IMR-90 (cell line): ENCODE results near the gene TMLHE. TPM values are rescaled to one million over a fixed set of nuclear protein-coding genes. Genes with fewer than 3 reads are reported as not detected.

Source experiments
- ATAC-seq: fragments of 200-7000 bp; cut with Tn5 transposase; 2 replicates; pipeline ENCODE4 v1.9.1; 2020; ENCODE audit warnings: low read depth, mild to moderate bottlenecking, moderate library complexity
- BruUV-seq: library from RNA; stranded (reverse); fragments of 400-500 nt; replicated peaks from 2 replicates; lab custom pipeline; 2021; lab: Mats Ljungman, UMichigan
- CTCF ChIA-PET: fragments of 300-600 bp; formaldehyde crosslinking; extraction: SDS; loops from one replicate; lab custom pipeline; 2021; ENCODE audit warnings: antibody characterized with exemption; lab: Yijun Ruan, JAX
- POLR2A ChIA-PET: fragments of 300-600 bp; sonication (Branson Sonifier 250); formaldehyde crosslinking; loops from one replicate; lab custom pipeline; 2022; ENCODE audit warnings: antibody characterized with exemption; ENCODE audit not compliant: unreplicated experiment; lab: Charles Lee
- DNase-seq: peaks from one replicate; pipeline ENCODE4 v3.0.0; 2013
- H2AFZ ChIP-seq: replicated peaks from 2 replicates; pipeline ENCODE3; 2013; ENCODE audit warnings: low read length, mild to moderate bottlenecking; ENCODE audit not compliant: poor library complexity
- H2AK5ac ChIP-seq: 2 replicates; pipeline ENCODE4 v1.6.1; 2013; ENCODE audit warnings: low read depth, low read length, inconsistent platforms
- H2AK9ac ChIP-seq: replicated peaks from 2 replicates; pipeline ENCODE3; 2013; ENCODE audit warnings: mild to moderate bottlenecking, low read depth, low read length, moderate library complexity; ENCODE audit not compliant: poor library complexity
- H2BK120ac ChIP-seq: 2 replicates; pipeline ENCODE4 v1.6.1; 2013; ENCODE audit warnings: low read depth, low read length, inconsistent platforms
- H2BK15ac ChIP-seq: 3 replicates; pipeline ENCODE4 v1.6.1; 2013; ENCODE audit warnings: low read depth, low read length, inconsistent platforms
- H2BK20ac ChIP-seq: 2 replicates; pipeline ENCODE4 v1.6.1; 2013; ENCODE audit warnings: low read depth, mild to moderate bottlenecking, inconsistent platforms, low read length, moderate library complexity
- H2BK5ac ChIP-seq: 2 replicates; pipeline ENCODE4 v1.6.1; 2013; ENCODE audit warnings: mild to moderate bottlenecking, low read depth, low read length, inconsistent platforms; ENCODE audit not compliant: poor library complexity, severe bottlenecking
- H3K14ac ChIP-seq: replicated peaks from 2 replicates; pipeline ENCODE4 v1.6.1; 2013; ENCODE audit warnings: low read depth, low read length, inconsistent platforms
- H3K18ac ChIP-seq: 2 replicates; pipeline ENCODE4 v1.6.1; 2013; ENCODE audit warnings: low read depth, low read length, control low read depth
- H3K23ac ChIP-seq: 2 replicates; pipeline ENCODE4 v1.6.1; 2013; ENCODE audit warnings: low read depth, low read length, inconsistent platforms
- H3K27ac ChIP-seq: 2 replicates; pipeline ENCODE4 v1.5.1; 2013; ENCODE audit warnings: mild to moderate bottlenecking, control low read depth, low read length; ENCODE audit not compliant: insufficient read depth
- H3K27me3 ChIP-seq: 2 replicates; pipeline ENCODE4 v1.6.1; 2013; ENCODE audit warnings: low read length; ENCODE audit not compliant: control insufficient read depth, insufficient read depth
- H3K36me3 ChIP-seq: 2 replicates; pipeline ENCODE4 v1.6.1; 2013; ENCODE audit warnings: low read length, mixed read lengths; ENCODE audit not compliant: control insufficient read depth, insufficient read depth
- H3K4ac ChIP-seq: 2 replicates; pipeline ENCODE4 v1.6.1; 2013; ENCODE audit warnings: low read depth, low read length, inconsistent platforms
- H3K4me1 ChIP-seq: 2 replicates; pipeline ENCODE4 v1.6.1; 2013; ENCODE audit warnings: low read length, mixed read lengths; ENCODE audit not compliant: control insufficient read depth, insufficient read depth
- H3K4me2 ChIP-seq: 2 replicates; pipeline ENCODE4 v1.6.1; 2013; ENCODE audit warnings: low read depth, mild to moderate bottlenecking, control low read depth, low read length, moderate library complexity
- H3K4me3 ChIP-seq: 2 replicates; pipeline ENCODE4 v1.5.1; 2013; ENCODE audit warnings: low read depth, mild to moderate bottlenecking, control low read depth, low read length, moderate library complexity; ENCODE audit not compliant: insufficient read depth
- H3K56ac ChIP-seq: 2 replicates; pipeline ENCODE4 v1.6.1; 2013; ENCODE audit warnings: low read length, inconsistent platforms; ENCODE audit not compliant: insufficient read depth; ENCODE audit errors: extremely low read depth
- H3K79me1 ChIP-seq, 2 experiments: 2 replicates each; pipeline ENCODE4 v1.6.1; 2013; ENCODE audit warnings: low read length in 2 of 2, inconsistent platforms in 1 of 2, low read depth in 1 of 2
- H3K9ac ChIP-seq: 2 replicates; pipeline ENCODE4 v1.6.1; 2013; ENCODE audit warnings: low read depth, low read length, control low read depth
- H3K9me1 ChIP-seq: 2 replicates; pipeline ENCODE4 v1.6.1; 2013; ENCODE audit warnings: low read length, inconsistent platforms; ENCODE audit not compliant: insufficient read depth
- H3K9me3 ChIP-seq: 2 replicates; pipeline ENCODE4 v1.6.1; 2013; ENCODE audit warnings: low read length; ENCODE audit not compliant: control insufficient read depth, insufficient read depth
- H4K20me1 ChIP-seq: 2 replicates; pipeline ENCODE4 v1.6.1; 2013; ENCODE audit warnings: low read length, inconsistent platforms; ENCODE audit not compliant: insufficient read depth
- H4K5ac ChIP-seq: 2 replicates; pipeline ENCODE4 v1.6.1; 2013; ENCODE audit warnings: mild to moderate bottlenecking, low read depth, low read length, control low read depth
- H4K8ac ChIP-seq, 2 experiments: 2 replicates each; pipeline ENCODE4 v1.6.1; 2013; ENCODE audit warnings: low read depth in 2 of 2, low read length in 2 of 2, control low read depth in 1 of 2, inconsistent platforms in 1 of 2
- H4K91ac ChIP-seq: 2 replicates; pipeline ENCODE4 v1.6.1; 2013; ENCODE audit warnings: low read depth, low read length, inconsistent platforms; ENCODE audit not compliant: insufficient read depth
- BHLHE40 ChIP-seq: fragments of 150-350 bp; IDR thresholded peaks from 2 replicates; pipeline ENCODE4 v1.6.1; 2016; ENCODE audit warnings: mild to moderate bottlenecking, low read depth, low read length
- CEBPB ChIP-seq: IDR thresholded peaks from 2 replicates; pipeline ENCODE4 v1.6.1; 2012; ENCODE audit warnings: low read depth, low read length, improper control_type of control experiment
- CHD1 ChIP-seq: IDR thresholded peaks from 2 replicates; pipeline ENCODE4 v1.6.1; 2012; ENCODE audit warnings: low read depth, low read length, improper control_type of control experiment
- FOS ChIP-seq: fragments of 150-350 bp; IDR thresholded peaks from 2 replicates; pipeline ENCODE4 v1.6.1; 2016; ENCODE audit warnings: low read depth, low read length
- MAFK ChIP-seq: IDR thresholded peaks from 2 replicates; pipeline ENCODE4 v1.6.1; 2012; ENCODE audit warnings: low read depth, low read length, improper control_type of control experiment
- MAZ ChIP-seq: IDR thresholded peaks from 2 replicates; pipeline ENCODE4 v1.6.1; 2012; ENCODE audit warnings: low read depth, mild to moderate bottlenecking, low read length, improper control_type of control experiment, moderate library complexity, borderline replicate concordance
- MXI1 ChIP-seq: IDR thresholded peaks from 2 replicates; pipeline ENCODE4 v1.6.1; 2012; ENCODE audit warnings: low read depth, mild to moderate bottlenecking, low read length, moderate library complexity, borderline replicate concordance
- NFE2L2 ChIP-seq: fragments of 150-350 bp; IDR thresholded peaks from 2 replicates; pipeline ENCODE4 v1.6.1; 2016; ENCODE audit warnings: low read depth, mild to moderate bottlenecking, low read length
- RAD21 ChIP-seq: IDR thresholded peaks from 2 replicates; pipeline ENCODE4 v1.6.1; 2012; ENCODE audit warnings: low read length, improper control_type of control experiment
- RCOR1 ChIP-seq: IDR thresholded peaks from 2 replicates; pipeline ENCODE4 v1.6.1; 2012; ENCODE audit warnings: mild to moderate bottlenecking, low read length, improper control_type of control experiment; ENCODE audit not compliant: insufficient replicate concordance
- RFX5 ChIP-seq: IDR thresholded peaks from 2 replicates; pipeline ENCODE4 v1.8.0; 2012; ENCODE audit warnings: low read depth, mild to moderate bottlenecking, low read length, moderate library complexity
- dilution Hi-C: fragments of 300-500 bp; cut with HindIII; formaldehyde crosslinking; loops from one replicate; pipeline ENCODE4 v1.14.3; 2018; ENCODE audit warnings: low sequenced_read_pairs; ENCODE audit not compliant: unreplicated experiment
- in situ Hi-C: fragments of 300-500 bp; cut with MboI; formaldehyde crosslinking; loops from 3 replicates; pipeline ENCODE4 v1.14.3; 2019; ENCODE audit warnings: low sequenced_read_pairs, inconsistent platforms, mixed read lengths
- intact Hi-C: fragments of 100-400 bp; cut with micrococcal nuclease; formaldehyde crosslinking; loops from 2 replicates; pipeline ENCODE4 v1.10.0; 2022
- polyA plus RNA-seq, 3 experiments: library from polyadenylated mRNA; depleted of rRNA; stranded (reverse); fragments of >200 nt; gene quantifications; 2 replicates each; pipeline ENCODE4 v1.2.3, GENCODE V29; 2012; ENCODE audit warnings: low replicate concordance in 1 of 3
- total RNA-seq: library from RNA; depleted of rRNA; stranded (reverse); fragments of >200 nt; gene quantifications from 2 replicates; pipeline ENCODE4 v1.2.3, GENCODE V29; 2012
- TF ChIP-seq, protein P1 (sequence below): fragments of 150-350 bp; IDR thresholded peaks from 2 replicates; pipeline ENCODE4 v1.6.1; 2017; ENCODE audit warnings: mild to moderate bottlenecking, antibody characterized with exemption, low read length, low read depth
- TF ChIP-seq, protein P2 (sequence below): fragments of 150-350 bp; IDR thresholded peaks from 2 replicates; pipeline ENCODE4 v1.6.1; 2016; ENCODE audit warnings: low read depth, mild to moderate bottlenecking, low read length, moderate library complexity, borderline replicate concordance
- TF ChIP-seq, protein P3 (sequence below): conservative IDR thresholded peaks from 2 replicates; pipeline ENCODE4 v1.5.1; 2012; ENCODE audit warnings: mild to moderate bottlenecking, low read depth, low read length, improper control_type of control experiment

The TMLHE gene
- total and polyA plus RNA-seq, 2 of the 4 experiments (the other 2 are of a cell fraction) = 10.9 to 20.4 TPM

DNA sequence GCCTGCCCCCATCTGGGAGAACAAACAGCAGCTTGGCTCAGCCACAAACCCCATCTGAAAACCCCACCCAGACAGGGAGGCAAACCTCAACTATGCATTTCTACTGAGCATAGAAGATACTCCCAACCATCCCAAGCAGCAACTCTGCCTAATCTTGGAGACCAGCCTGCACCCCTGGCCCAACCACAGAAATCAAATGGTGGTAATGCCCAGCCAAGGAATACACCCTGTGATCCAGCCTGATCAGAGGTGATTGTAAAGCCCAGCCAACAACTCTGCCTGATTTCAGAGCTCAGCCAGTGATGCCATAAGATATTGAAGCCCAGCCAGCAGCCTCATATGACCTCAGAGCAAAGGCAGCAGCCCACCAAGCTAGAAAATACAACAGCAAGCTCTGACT, 19.8 kb downstream of the TMLHE start:
- no TSS peak for BruUV-seq
- ATAC-seq (no peak), DNase-seq (no peak)
- Histone ChIP-seq H3K9ac (no peak overlapping the region), H3K4me2 (no peak overlapping the region), H2BK5ac (no peak overlapping the region), H4K5ac (no peak overlapping the region), H4K91ac (no peak overlapping the region), H3K9me1 (no peaks in the 10 kb centered on the region), H2BK120ac (no peak overlapping the region), H3K18ac (no peak overlapping the region), H3K56ac (no peak overlapping the region), H3K79me1 (peaks cover 0 to 10% of the 10 kb centered on the region in 2 experiments; a peak in 1 of 4 replicates), H3K36me3 (no peaks in the 10 kb centered on the region), H3K4me3 (no peak overlapping the region), H3K4me1 (no peaks in the 10 kb centered on the region), H3K23ac (no peak overlapping the region), H2BK20ac (no peak overlapping the region), H3K9me3 (peaks cover 1% of the 10 kb centered on the region; the same call in 1 of the 2 replicates), H4K20me1 (no peaks in the 10 kb centered on the region; the same call in 1 of the 2 replicates), H3K4ac (no peak overlapping the region), H2AFZ (no peak overlapping the region), H2AK5ac (no peak overlapping the region), H2BK15ac (no peak overlapping the region), H3K27me3 (no peaks in the 10 kb centered on the region), H4K8ac (no peak overlapping the region), H2AK9ac (no peak overlapping the region), H3K27ac (no peak overlapping the region), H3K14ac (no peak overlapping the region)
- TF ChIP-seq BHLHE40 (no peak), NFE2L2 (no peak), MXI1 (no peak), RAD21 (no peak), MAZ (no peak), CEBPB (no peak), RFX5 (no peak), CHD1 (no peak), MAFK (no peak), FOS (no peak), RCOR1 (no peak)
- TF ChIP-seq, protein P1, sequence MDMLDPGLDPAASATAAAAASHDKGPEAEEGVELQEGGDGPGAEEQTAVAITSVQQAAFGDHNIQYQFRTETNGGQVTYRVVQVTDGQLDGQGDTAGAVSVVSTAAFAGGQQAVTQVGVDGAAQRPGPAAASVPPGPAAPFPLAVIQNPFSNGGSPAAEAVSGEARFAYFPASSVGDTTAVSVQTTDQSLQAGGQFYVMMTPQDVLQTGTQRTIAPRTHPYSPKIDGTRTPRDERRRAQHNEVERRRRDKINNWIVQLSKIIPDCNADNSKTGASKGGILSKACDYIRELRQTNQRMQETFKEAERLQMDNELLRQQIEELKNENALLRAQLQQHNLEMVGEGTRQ = no peak
- TF ChIP-seq, protein P2, sequence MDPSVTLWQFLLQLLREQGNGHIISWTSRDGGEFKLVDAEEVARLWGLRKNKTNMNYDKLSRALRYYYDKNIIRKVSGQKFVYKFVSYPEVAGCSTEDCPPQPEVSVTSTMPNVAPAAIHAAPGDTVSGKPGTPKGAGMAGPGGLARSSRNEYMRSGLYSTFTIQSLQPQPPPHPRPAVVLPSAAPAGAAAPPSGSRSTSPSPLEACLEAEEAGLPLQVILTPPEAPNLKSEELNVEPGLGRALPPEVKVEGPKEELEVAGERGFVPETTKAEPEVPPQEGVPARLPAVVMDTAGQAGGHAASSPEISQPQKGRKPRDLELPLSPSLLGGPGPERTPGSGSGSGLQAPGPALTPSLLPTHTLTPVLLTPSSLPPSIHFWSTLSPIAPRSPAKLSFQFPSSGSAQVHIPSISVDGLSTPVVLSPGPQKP = no peak
- TF ChIP-seq, protein P3, sequence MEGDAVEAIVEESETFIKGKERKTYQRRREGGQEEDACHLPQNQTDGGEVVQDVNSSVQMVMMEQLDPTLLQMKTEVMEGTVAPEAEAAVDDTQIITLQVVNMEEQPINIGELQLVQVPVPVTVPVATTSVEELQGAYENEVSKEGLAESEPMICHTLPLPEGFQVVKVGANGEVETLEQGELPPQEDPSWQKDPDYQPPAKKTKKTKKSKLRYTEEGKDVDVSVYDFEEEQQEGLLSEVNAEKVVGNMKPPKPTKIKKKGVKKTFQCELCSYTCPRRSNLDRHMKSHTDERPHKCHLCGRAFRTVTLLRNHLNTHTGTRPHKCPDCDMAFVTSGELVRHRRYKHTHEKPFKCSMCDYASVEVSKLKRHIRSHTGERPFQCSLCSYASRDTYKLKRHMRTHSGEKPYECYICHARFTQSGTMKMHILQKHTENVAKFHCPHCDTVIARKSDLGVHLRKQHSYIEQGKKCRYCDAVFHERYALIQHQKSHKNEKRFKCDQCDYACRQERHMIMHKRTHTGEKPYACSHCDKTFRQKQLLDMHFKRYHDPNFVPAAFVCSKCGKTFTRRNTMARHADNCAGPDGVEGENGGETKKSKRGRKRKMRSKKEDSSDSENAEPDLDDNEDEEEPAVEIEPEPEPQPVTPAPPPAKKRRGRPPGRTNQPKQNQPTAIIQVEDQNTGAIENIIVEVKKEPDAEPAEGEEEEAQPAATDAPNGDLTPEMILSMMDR = no peak
- intact Hi-C loops = loop anchor here (1.0 kb wide), 1 partner anchor 10 kb away; no protein-coding TSS in a partner anchor
- in situ Hi-C loops = no loop called here
- dilution Hi-C loops = no loop called here
- ChIA-PET CTCF (no interaction called here), POLR2A (no interaction called here)
